ENCODE results near the gene PIEZO2. TPM values are rescaled to one million over a fixed set of nuclear protein-coding genes. Genes with fewer than 3 reads are reported as not detected.

The PIEZO2 gene
- total RNA-seq, 6 experiments from 2014 or later, result not detected

GRCh38 chr18:10814336-10814735 lies 335.0 kb downstream of the PIEZO2 start:
- H3K27me3 Mint-ChIP-seq (ENCODE audit: insufficient read depth), result no peaks in the 10 kb centered on the region; the same call in none of the 2 replicates
- TF ChIP-seq, protein P1, sequence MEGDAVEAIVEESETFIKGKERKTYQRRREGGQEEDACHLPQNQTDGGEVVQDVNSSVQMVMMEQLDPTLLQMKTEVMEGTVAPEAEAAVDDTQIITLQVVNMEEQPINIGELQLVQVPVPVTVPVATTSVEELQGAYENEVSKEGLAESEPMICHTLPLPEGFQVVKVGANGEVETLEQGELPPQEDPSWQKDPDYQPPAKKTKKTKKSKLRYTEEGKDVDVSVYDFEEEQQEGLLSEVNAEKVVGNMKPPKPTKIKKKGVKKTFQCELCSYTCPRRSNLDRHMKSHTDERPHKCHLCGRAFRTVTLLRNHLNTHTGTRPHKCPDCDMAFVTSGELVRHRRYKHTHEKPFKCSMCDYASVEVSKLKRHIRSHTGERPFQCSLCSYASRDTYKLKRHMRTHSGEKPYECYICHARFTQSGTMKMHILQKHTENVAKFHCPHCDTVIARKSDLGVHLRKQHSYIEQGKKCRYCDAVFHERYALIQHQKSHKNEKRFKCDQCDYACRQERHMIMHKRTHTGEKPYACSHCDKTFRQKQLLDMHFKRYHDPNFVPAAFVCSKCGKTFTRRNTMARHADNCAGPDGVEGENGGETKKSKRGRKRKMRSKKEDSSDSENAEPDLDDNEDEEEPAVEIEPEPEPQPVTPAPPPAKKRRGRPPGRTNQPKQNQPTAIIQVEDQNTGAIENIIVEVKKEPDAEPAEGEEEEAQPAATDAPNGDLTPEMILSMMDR (IDR thresholded peaks at IDR 0.05), result no peak
- H3K27ac Mint-ChIP-seq, result no peak overlapping the region
- H3K36me3 Mint-ChIP-seq (ENCODE audit: low read depth), result no peaks in the 10 kb centered on the region
- no peaks in the 10 kb centered on the region for H3K9me3 Mint-ChIP-seq
- no peak for DNase-seq
- H3K4me3 Mint-ChIP-seq, result no peak overlapping the region
- H3K4me1 Mint-ChIP-seq (ENCODE audit: low read depth), result no peaks in the 10 kb centered on the region

DNA sequence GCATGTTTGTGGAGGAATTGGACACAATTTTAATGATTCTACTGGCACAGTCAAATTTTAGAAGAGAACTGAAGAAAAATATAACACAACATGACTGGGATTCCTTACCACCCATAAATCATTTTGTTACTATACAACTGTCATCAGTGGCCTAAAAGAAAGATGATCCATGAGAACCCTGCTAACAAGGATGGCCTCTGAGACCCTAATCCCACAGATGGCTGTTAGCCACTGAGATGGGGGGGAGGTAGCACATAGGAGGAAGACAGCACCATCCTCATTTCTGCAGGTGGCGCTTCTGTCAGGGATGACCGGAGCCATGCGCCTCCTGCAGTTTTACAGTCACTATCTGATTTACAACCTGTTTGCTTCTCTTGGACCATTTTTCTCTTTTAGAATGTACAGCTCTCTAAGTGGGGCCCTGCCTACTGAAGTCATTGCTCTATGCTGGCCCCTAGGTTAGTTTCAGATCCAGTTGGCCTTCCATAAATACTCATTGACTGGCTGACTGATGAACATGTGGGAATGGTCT lies 343.7 kb downstream of the PIEZO2 start:
- Mint-ChIP-seq H3K4me3 (no peak overlapping the region), H3K27ac (no peak overlapping the region), H3K4me1 (ENCODE audit: low read depth) (no peaks in the 10 kb centered on the region), H3K27me3 (ENCODE audit: insufficient read depth) (no peaks in the 10 kb centered on the region; the same call in none of the 2 replicates), H3K36me3 (ENCODE audit: low read depth) (no peaks in the 10 kb centered on the region), H3K9me3 (no peaks in the 10 kb centered on the region)
- TF ChIP-seq, protein P1 (IDR thresholded peaks at IDR 0.05), result no peak
- DNase-seq, result no peak

DNA sequence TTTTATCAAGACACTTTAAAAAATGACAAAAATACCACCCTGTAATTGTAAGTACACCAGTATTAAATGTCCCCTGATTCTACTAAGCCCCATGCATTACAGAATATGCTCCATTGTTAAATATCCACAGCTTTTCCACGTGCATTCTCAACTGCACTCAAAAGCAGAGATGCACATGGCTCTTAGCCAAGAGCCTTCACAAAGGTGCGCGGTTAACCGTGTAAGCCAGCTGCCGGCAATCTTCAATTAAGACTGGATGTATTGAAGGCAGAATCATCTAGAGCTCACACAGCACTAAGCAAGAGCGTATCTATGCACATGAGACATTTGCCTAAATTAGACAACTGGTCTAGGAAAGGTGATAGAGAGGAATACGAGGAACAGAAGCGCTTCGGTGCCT lies 345.2 kb downstream of the PIEZO2 start:
- H3K4me1 Mint-ChIP-seq (ENCODE audit: low read depth), result no peaks in the 10 kb centered on the region
- TF ChIP-seq, protein P1 (IDR thresholded peaks at IDR 0.05), result no peak
- no peak overlapping the region for H3K27ac Mint-ChIP-seq
- no peak overlapping the region for H3K4me3 Mint-ChIP-seq
- no peaks in the 10 kb centered on the region for H3K36me3 Mint-ChIP-seq (ENCODE audit: low read depth)
- peaks cover 3% of the 10 kb centered on the region for H3K27me3 Mint-ChIP-seq (ENCODE audit: insufficient read depth)
- DNase-seq, result no peak
- H3K9me3 Mint-ChIP-seq, result no peaks in the 10 kb centered on the region

GRCh38 chr18:10798727-10799550 lies 350.4 kb downstream of the PIEZO2 start:
- no peaks in the 10 kb centered on the region for H3K9me3 Mint-ChIP-seq
- no peaks in the 10 kb centered on the region for H3K4me1 Mint-ChIP-seq (ENCODE audit: low read depth)
- H3K36me3 Mint-ChIP-seq (ENCODE audit: low read depth), result no peaks in the 10 kb centered on the region
- H3K27ac Mint-ChIP-seq, result no peak overlapping the region
- H3K4me3 Mint-ChIP-seq, result peak overlapping the region; percentile 42
- peaks cover 3% of the 10 kb centered on the region; the same call in 1 of the 2 replicates for H3K27me3 Mint-ChIP-seq (ENCODE audit: insufficient read depth)
- TF ChIP-seq, protein P1 (IDR thresholded peaks at IDR 0.05), result no peak
- DNase-seq, result no peak

DNA sequence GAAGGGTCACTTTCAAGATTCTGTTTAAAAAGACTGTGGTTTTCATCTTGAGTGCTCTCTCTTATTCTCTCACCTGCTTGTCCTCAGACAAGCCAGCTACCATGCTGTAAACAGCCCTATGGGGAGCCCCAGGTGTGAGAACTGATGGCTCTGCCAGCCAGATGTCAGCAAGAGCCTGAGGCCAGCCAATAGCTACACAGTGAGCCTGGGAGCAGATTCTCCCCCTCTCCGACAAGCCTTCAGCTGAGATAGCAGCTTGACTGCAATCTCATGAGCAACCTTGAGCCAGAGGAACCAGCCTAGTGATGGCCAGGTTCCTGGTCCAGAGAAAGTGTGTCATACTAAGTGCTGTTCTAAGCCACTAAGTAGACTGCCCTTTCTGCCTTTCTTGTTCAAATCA lies 351.5 kb downstream of the PIEZO2 start:
- H3K9me3 Mint-ChIP-seq, result no peaks in the 10 kb centered on the region
- H3K36me3 Mint-ChIP-seq (ENCODE audit: low read depth), result no peaks in the 10 kb centered on the region
- no peak overlapping the region for H3K4me3 Mint-ChIP-seq
- no peak for DNase-seq
- H3K27me3 Mint-ChIP-seq (ENCODE audit: insufficient read depth), result peaks cover 3% of the 10 kb centered on the region; the same call in 1 of the 2 replicates
- no peak overlapping the region for H3K27ac Mint-ChIP-seq
- TF ChIP-seq, protein P1 (IDR thresholded peaks at IDR 0.05), result no peak
- no peaks in the 10 kb centered on the region for H3K4me1 Mint-ChIP-seq (ENCODE audit: low read depth)

Data from HFFc6 (cell line).